Peyer's patch (tissue), 4 donors: ENCODE results near the gene HSPG2. TPM values are rescaled to one million over a fixed set of nuclear protein-coding genes. Genes with fewer than 3 reads are reported as not detected.
"Not testable (repeated sequence)": the region's sequence is repeated elsewhere in the genome, so short reads cannot be mapped to it uniquely, and the experiment has no call there.

Experiments
- DNase-seq, 3 donors: peaks; one replicate each; pipeline ENCODE4 v3.0.0-alpha.2; 2017 to 2019
- H3K27ac ChIP-seq, 4 donors: fragments of 200-600 bp; sonication (generic); one replicate each; pipeline ENCODE4 v1.5.1; 2016 to 2019
- H3K27me3 ChIP-seq, 2 donors: fragments of 200-600 bp; sonication (generic); one replicate each; pipeline ENCODE4 v1.5.1; 2019
- H3K36me3 ChIP-seq, 3 donors: fragments of 200-600 bp; sonication (generic); one replicate each; pipeline ENCODE4 v1.5.1; 2016 to 2019
- H3K4me1 ChIP-seq, 4 donors: fragments of 200-600 bp; sonication (generic); one replicate each; pipeline ENCODE4 v1.5.1; 2016 to 2019
- H3K4me3 ChIP-seq, 4 donors: fragments of 200-600 bp; sonication (generic); 1 replicate in 3 of 4; 2 replicates in 1 of 4; pipeline ENCODE4 v1.5.1; 2016 to 2019; ENCODE audit warnings: mild to moderate bottlenecking in 1 of 4
- H3K9me3 ChIP-seq, 4 donors: fragments of 200-600 bp; sonication (generic); one replicate each; pipeline ENCODE4 v1.5.1; 2016 to 2019; ENCODE audit warnings: mild to moderate bottlenecking in 1 of 4
- POLR2A ChIP-seq, 2 donors: fragments of 450-650 bp; IDR thresholded peaks; one replicate each; pipeline ENCODE4 v1.5.1; 2017; ENCODE audit warnings: antibody characterized with exemption in 2 of 2, mild to moderate bottlenecking in 2 of 2, moderate library complexity in 2 of 2
- total RNA-seq, 4 donors: library from RNA; depleted of rRNA; stranded (reverse); fragments of >200 nt; gene quantifications; one replicate each; pipeline ENCODE4 v1.1.0, GENCODE V29; 2016
- TF ChIP-seq, protein P1 (sequence below), 6 experiments: fragments of 450-650 bp in 4 of 6; fragments of 200-600 bp in 2 of 6; sonication (generic) in 1 of 6; IDR thresholded peaks; one replicate each; pipeline ENCODE4 v1.5.1; 2017 to 2019; ENCODE audit warnings: antibody characterized with exemption in 6 of 6, mild to moderate bottlenecking in 3 of 6, moderate library complexity in 1 of 6

Gene HSPG2
- total RNA-seq, 4 donors from 2014 or later: 68.7 to 199 (median 122) TPM

GRCh38 chr1:21827141-21827679 is 109.9 kb downstream of the HSPG2 start:
- Histone ChIP-seq H3K4me3 (no peak overlapping the region), H3K4me1 (no peaks in the 10 kb centered on the region), H3K27ac (no peak overlapping the region), H3K9me3 (no peaks in the 10 kb centered on the region), H3K27me3 (no peaks in the 10 kb centered on the region), H3K36me3 (peaks cover 0 to 99% (median 0%) of the 10 kb centered on the region in 3 donors)
- TF ChIP-seq, protein P1, sequence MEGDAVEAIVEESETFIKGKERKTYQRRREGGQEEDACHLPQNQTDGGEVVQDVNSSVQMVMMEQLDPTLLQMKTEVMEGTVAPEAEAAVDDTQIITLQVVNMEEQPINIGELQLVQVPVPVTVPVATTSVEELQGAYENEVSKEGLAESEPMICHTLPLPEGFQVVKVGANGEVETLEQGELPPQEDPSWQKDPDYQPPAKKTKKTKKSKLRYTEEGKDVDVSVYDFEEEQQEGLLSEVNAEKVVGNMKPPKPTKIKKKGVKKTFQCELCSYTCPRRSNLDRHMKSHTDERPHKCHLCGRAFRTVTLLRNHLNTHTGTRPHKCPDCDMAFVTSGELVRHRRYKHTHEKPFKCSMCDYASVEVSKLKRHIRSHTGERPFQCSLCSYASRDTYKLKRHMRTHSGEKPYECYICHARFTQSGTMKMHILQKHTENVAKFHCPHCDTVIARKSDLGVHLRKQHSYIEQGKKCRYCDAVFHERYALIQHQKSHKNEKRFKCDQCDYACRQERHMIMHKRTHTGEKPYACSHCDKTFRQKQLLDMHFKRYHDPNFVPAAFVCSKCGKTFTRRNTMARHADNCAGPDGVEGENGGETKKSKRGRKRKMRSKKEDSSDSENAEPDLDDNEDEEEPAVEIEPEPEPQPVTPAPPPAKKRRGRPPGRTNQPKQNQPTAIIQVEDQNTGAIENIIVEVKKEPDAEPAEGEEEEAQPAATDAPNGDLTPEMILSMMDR (IDR thresholded peaks at IDR 0.05): no peak
- no peak for TF ChIP-seq POLR2A (IDR thresholded peaks at IDR 0.05)
- DNase-seq: no peak

- not testable (repeated sequence) for H3K27ac ChIP-seq, H3K27me3 ChIP-seq, H3K4me3 ChIP-seq, H3K9me3 ChIP-seq, DNase-seq, H3K4me1 ChIP-seq
- H3K36me3 ChIP-seq: peaks cover 0 to 95% (median 0%) of the 10 kb centered on the region in 3 donors
Measured at GRCh38 chr1:21826694-21827093, 110.4 kb downstream of the HSPG2 start.

DNA sequence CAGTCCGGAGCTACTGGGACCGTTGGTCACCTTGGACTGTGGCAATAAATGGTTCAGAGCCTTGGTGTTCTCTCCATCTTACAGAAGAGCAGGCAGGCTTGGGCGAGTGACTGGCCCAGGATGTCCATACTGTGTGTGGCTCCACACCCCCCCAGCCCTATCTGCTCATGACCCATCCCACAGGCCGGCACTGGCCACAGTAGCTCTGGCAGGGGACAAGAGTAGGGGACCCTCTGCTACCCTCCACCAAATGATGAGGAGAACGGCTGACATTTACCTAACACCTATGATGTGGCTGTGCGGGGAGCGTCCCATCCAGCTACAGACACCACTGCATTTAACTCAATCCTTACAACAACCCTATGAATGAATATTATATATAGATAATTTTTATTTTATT is 111.7 kb downstream of the HSPG2 start:
- Histone ChIP-seq H3K36me3 (peaks cover 0 to 82% (median 0%) of the 10 kb centered on the region in 3 donors), H3K4me1 (no peaks in the 10 kb centered on the region), H3K27me3 (no peaks in the 10 kb centered on the region), H3K4me3 (no peak overlapping the region), H3K27ac (no peak overlapping the region), H3K9me3 (no peaks in the 10 kb centered on the region)
- no peak for DNase-seq
- TF ChIP-seq, protein P1 (IDR thresholded peaks at IDR 0.05): no peak
- TF ChIP-seq POLR2A (IDR thresholded peaks at IDR 0.05): no peak

DNA sequence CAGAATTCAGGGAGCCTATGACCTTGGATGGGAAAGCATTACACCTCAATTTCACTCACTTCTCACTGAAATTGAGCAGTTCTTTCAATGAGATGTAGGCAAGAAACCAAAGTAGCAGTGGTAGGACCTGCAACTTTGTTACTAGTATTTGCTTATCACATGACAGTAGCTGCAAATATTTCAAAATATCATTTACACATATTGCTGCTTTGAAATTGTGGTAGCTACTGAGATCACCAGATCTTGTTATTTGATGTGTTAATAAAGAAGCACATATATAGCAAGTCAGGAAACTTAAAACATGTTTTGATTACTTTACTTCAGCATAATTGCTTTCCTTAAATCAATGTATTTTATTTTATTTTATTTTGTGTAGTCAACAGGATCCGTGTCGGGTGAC is 112.2 kb downstream of the HSPG2 start:
- no peaks in the 10 kb centered on the region for H3K4me1 ChIP-seq
- DNase-seq: no peak
- no peaks in the 10 kb centered on the region for H3K9me3 ChIP-seq
- no peak for TF ChIP-seq POLR2A (IDR thresholded peaks at IDR 0.05)
- TF ChIP-seq, protein P1 (IDR thresholded peaks at IDR 0.05): no peak
- no peak overlapping the region for H3K4me3 ChIP-seq
- H3K27me3 ChIP-seq: no peaks in the 10 kb centered on the region
- no peak overlapping the region for H3K27ac ChIP-seq
- H3K36me3 ChIP-seq: peaks cover 0 to 78% (median 0%) of the 10 kb centered on the region in 3 donors

DNA sequence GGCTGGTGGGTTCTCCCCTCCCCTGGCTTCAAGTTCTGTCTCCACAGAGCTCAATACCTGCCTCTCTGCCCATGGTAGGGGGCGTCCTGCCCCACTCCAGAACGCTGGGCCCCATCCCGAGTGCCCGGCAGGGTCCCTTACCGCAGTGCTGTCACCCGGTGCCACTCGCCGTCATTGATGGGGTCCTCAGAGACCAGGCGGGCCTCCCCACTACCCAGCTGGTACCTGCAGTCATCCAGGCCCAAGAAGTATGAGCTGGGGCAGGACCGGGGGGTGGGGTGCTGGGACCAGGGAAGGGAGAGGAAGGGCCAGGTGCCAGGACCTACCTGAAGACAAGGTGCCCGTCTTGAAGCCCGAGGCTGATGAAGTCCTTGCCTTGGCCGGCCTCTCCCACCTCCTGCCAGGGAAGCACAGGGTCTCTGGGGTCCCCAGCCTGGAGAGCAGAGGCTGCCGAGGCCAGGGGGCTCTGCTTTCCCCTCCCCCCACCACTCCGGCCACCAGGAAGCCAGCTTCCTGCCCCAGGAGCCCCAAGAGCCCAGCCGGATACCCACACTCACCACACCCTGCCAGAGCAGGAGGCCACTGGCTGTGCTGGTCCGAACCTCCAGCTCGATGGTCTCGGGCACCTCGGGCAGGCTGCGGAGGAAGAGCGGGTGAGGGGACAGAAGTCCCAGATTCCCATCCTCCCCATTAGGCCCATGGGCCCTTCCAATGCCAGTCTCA is 113.0 kb downstream of the HSPG2 start:
- no peak overlapping the region for H3K4me3 ChIP-seq
- no peaks in the 10 kb centered on the region for H3K4me1 ChIP-seq
- no peaks in the 10 kb centered on the region for H3K27me3 ChIP-seq
- H3K36me3 ChIP-seq: peaks cover 0 to 70% (median 0%) of the 10 kb centered on the region in 3 donors
- no peaks in the 10 kb centered on the region for H3K9me3 ChIP-seq
- H3K27ac ChIP-seq: no peak overlapping the region
- no peak for DNase-seq
- no peak for TF ChIP-seq POLR2A (IDR thresholded peaks at IDR 0.05)
- TF ChIP-seq, protein P1 (IDR thresholded peaks at IDR 0.05): no peak

DNA sequence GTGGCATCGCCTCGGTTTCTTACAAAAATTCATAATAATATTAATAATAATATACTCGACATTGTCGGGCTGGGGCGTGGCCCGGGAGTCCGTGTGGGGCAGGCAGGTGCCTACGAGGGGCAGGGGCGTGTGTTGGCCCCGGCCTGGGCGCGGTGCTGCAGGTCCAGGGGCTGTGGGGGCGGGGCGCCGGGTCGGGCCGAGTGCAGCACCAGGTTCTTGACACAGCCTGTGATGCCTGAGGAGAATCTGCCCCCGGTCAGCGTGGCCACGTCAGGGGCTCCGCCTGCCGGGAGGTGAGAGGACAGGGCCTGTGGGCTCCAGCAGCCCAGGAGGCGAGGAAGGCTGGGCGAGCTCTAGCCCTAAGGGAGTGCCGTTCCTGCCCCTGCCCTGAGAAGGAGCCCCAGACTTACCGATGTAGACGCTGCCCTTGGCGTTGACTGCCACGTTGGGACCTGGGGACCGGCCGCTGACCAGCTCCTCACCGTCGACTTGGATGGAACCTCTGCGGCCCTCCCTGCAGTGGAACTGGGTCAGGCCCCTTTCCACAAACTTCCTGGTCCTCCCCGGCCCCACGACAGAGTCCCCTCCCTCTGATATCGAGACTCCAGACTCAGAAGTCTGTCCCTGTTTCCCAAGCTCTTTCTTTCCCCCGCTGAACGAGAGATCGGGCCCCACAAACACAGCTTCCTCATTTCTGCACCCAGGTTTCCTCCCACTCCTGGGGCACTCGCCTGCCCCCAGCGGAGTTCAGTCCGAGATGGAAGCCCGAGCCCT is 113.7 kb downstream of the HSPG2 start:
- Histone ChIP-seq H3K4me1 (peaks cover 0 to 4% (median 0%) of the 10 kb centered on the region in 4 donors), H3K4me3 (no peak overlapping the region), H3K9me3 (no peaks in the 10 kb centered on the region), H3K27ac (no peak overlapping the region), H3K27me3 (no peaks in the 10 kb centered on the region), H3K36me3 (peaks cover 0 to 62% (median 0%) of the 10 kb centered on the region in 3 donors)
- TF ChIP-seq POLR2A (IDR thresholded peaks at IDR 0.05): no peak
- TF ChIP-seq, protein P1 (IDR thresholded peaks at IDR 0.05): no peak
- no peak for DNase-seq
